Retinal pigment epithelial cell (primary cell): ENCODE measurements around the gene RNF111.

ENCODE experiments used
- DNase-seq: peaks from one replicate; pipeline ENCODE4 v3.0.0-alpha.2; 2010; ENCODE audit warnings: low read depth
- H3K4me3 ChIP-seq: 2 replicates; pipeline ENCODE4 v1.5.1; 2011; ENCODE audit warnings: mild to moderate bottlenecking, low read length, control low read depth, moderate library complexity
- TF ChIP-seq, protein P1 (sequence below): conservative IDR thresholded peaks from 2 replicates; pipeline ENCODE4 v1.5.1; 2011; ENCODE audit warnings: low read depth, low read length, control low read depth, inconsistent platforms

The RNF111 gene

DNA sequence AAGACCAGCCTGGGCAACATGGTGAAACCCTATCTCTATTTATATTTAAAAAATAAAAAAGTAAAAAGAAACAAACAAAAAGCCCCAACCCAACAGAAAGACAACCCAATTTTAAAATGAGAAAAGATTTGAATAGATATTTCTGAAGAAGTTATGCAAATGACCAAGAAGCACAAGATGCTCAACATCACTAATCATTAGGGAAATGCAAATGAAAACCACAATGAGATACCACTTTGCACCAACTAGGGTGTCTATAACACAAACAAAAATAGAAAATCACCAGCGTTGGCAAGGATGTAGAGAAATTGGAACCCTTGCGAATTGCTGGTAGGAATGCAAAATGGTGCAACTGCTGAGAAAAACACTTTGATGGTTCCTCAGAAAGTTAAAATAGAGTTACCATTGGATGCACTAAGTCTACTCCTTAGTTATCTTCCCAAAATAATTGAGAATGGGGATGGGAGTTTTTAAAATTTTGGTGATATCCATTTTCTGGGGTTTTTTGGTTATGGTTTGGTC lies 71.7 kb downstream of the RNF111 start:
- no peak overlapping the region for H3K4me3 ChIP-seq
- no peak for DNase-seq
- TF ChIP-seq, protein P1, sequence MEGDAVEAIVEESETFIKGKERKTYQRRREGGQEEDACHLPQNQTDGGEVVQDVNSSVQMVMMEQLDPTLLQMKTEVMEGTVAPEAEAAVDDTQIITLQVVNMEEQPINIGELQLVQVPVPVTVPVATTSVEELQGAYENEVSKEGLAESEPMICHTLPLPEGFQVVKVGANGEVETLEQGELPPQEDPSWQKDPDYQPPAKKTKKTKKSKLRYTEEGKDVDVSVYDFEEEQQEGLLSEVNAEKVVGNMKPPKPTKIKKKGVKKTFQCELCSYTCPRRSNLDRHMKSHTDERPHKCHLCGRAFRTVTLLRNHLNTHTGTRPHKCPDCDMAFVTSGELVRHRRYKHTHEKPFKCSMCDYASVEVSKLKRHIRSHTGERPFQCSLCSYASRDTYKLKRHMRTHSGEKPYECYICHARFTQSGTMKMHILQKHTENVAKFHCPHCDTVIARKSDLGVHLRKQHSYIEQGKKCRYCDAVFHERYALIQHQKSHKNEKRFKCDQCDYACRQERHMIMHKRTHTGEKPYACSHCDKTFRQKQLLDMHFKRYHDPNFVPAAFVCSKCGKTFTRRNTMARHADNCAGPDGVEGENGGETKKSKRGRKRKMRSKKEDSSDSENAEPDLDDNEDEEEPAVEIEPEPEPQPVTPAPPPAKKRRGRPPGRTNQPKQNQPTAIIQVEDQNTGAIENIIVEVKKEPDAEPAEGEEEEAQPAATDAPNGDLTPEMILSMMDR, result no peak

DNA sequence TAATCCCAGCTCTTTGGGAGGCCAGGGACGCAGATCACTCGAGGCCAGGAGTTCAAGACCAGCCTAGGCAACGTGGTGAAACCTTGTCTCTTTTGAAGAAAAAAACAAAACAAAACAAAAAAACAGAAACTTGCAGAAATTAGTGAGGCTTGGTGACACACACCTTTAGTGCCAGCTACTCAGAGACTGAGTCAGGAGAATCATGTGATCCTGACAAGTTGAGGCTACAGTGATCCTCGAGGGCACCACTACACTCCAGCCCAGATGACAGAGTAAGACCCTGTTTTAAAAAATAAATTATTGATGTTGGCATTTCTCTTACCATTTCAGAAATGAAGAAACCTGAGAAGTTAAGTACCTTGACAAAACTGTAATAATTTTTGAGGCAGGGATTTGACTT lies 72.9 kb downstream of the RNF111 start:
- TF ChIP-seq, protein P1, result no peak
- no peak overlapping the region for H3K4me3 ChIP-seq
- DNase-seq, result no peak

DNA sequence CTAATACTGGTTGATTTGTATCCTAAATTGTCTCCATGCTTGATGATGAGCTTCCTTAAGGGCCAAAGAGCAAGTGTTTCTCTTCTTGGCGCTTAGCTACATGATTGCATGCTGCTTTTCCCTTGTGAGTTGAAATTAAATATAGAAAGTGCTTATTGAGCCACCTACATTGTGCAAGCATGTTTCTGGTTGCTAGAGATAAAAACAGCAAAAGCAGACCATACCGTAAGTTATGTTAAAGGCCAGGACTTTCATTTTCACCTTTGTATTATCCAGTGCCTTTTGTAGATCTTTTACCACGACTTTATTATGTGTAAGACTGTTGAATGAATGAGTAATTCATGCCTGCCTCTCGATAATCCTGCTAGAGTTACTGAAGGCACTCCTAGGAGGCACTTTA lies 75.6 kb downstream of the RNF111 start:
- no peak for DNase-seq
- TF ChIP-seq, protein P1, result no peak
- H3K4me3 ChIP-seq, result no peak overlapping the region

GRCh38 chr15:59069430-59069829 lies 82.0 kb downstream of the RNF111 start:
- TF ChIP-seq, protein P1, result no peak
- DNase-seq, result no peak
- H3K4me3 ChIP-seq, result no peak overlapping the region

DNA sequence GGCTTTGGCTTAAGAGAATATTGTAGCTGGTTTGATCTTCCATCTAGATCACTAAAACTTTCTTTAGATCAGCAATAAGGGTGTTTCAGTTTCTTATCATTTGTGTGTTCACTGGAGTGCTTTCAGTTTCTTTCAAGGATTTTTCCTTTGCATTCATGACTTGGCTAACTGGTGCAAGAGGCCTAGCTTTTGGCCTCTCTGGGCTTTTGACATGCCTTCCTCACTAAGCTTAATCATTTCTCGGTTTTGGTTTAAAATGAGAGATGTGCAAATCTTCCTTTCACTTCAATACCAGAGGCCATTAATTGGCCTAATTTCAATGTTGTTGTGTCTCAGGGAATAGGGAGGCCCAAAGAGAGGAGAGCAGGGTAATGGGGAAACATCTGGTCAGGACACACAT lies 87.1 kb downstream of the RNF111 start:
- TF ChIP-seq, protein P1, result no peak
- DNase-seq, result no peak

DNA sequence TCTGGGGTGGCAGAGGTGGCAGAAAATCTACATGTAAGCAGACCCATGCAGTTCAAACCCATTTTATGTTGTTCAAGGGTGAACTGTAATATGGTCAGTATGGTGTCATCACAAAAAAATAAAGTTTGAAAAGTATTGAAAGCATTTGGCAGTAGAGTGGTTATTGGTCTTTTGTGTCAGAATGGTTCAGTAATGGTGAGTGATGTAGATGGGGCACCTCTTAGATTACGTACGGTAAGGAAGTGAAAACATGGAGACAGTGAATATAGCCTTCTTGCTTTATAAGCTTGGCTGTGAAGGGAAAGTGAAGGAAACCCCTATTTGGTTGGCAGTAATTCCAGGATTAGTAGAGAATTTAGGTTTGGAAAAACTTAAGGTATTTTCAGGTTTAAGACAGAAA lies 100.3 kb downstream of the RNF111 start:
- TF ChIP-seq, protein P1, result no peak
- H3K4me3 ChIP-seq, result no peak overlapping the region
- no peak for DNase-seq

More for the DNA sequence above, 87.1 kb downstream of the RNF111 start:
- no peak overlapping the region for H3K4me3 ChIP-seq

GRCh38 chr15:59094077-59094476 lies 106.6 kb downstream of the RNF111 start:
- TF ChIP-seq, protein P1, result no peak
- no peak for DNase-seq
- H3K4me3 ChIP-seq, result no peak overlapping the region
